ENCODE data around the gene PCNX1.

Gene PCNX1

GRCh38 chr14:70891737-70892136 is 15.5 kb upstream of the PCNX1 start:
- H3K36me3 Mint-ChIP-seq (ENCODE audit: low read depth), result no peaks in the 10 kb centered on the region

GRCh38 chr14:70893062-70893845 is 14.0 kb upstream of the PCNX1 start:
- no peaks in the 10 kb centered on the region for H3K36me3 Mint-ChIP-seq (ENCODE audit: low read depth)
- TF ChIP-seq CTCF (IDR thresholded peaks at IDR 0.05), result no peak
- no peak overlapping the region for H3K4me3 Mint-ChIP-seq
- H3K4me1 Mint-ChIP-seq, result peaks cover 12% of the 10 kb centered on the region
- no peak overlapping the region for H3K27ac Mint-ChIP-seq
- peaks cover 3% of the 10 kb centered on the region for H3K27me3 Mint-ChIP-seq (ENCODE audit: low read depth, poor library complexity)
- DNase-seq, result no peak
- H3K9me3 Mint-ChIP-seq, result no peaks in the 10 kb centered on the region

More at GRCh38 chr14:70891737-70892136, 15.5 kb upstream of the PCNX1 start:
- no peaks in the 10 kb centered on the region for H3K27me3 Mint-ChIP-seq (ENCODE audit: low read depth, poor library complexity)
- DNase-seq, result no peak
- no peak overlapping the region for H3K27ac Mint-ChIP-seq
- H3K4me1 Mint-ChIP-seq, result peaks cover 22% of the 10 kb centered on the region
- no peak for TF ChIP-seq CTCF (IDR thresholded peaks at IDR 0.05)
- H3K9me3 Mint-ChIP-seq, result no peaks in the 10 kb centered on the region
- no peak overlapping the region for H3K4me3 Mint-ChIP-seq

GRCh38 chr14:70893858-70894291 is 13.4 kb upstream of the PCNX1 start:
- H3K4me3 Mint-ChIP-seq, result no peak overlapping the region

DNA sequence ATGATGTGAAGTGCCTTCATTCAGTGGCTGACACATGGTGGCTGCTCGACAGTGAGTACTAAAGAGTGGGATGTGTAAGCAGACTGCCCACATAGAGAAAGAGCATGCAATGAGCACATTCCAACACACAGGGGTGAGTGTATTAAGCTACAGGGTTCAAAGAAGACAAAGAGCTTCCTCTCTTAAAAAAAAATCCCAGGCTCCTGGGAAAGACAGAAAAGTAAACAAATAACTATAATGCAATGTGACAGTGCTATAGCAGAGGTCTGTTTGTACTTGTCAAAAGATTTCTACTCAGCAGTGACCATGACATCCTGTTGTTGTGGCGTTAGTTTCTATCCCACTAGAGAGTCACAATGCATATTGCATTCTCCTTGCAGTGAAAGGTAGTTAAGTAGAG is 12.4 kb upstream of the PCNX1 start:
- Mint-ChIP-seq H3K4me1 (peaks cover 16% of the 10 kb centered on the region), H3K27me3 (ENCODE audit: low read depth, poor library complexity) (peaks cover 3% of the 10 kb centered on the region), H3K9me3 (no peaks in the 10 kb centered on the region), H3K27ac (no peak overlapping the region), H3K36me3 (ENCODE audit: low read depth) (no peaks in the 10 kb centered on the region), H3K4me3 (no peak overlapping the region)
- no peak for DNase-seq
- TF ChIP-seq CTCF (IDR thresholded peaks at IDR 0.05), result no peak

More at GRCh38 chr14:70893858-70894291, 13.4 kb upstream of the PCNX1 start:
- Mint-ChIP-seq H3K9me3 (no peaks in the 10 kb centered on the region), H3K4me1 (peaks cover 16% of the 10 kb centered on the region), H3K27ac (peak overlapping the region; percentile 23), H3K27me3 (ENCODE audit: low read depth, poor library complexity) (peaks cover 3% of the 10 kb centered on the region), H3K36me3 (ENCODE audit: low read depth) (no peaks in the 10 kb centered on the region)
- DNase-seq, result no peak
- TF ChIP-seq CTCF (IDR thresholded peaks at IDR 0.05), result no peak

- peaks cover 16% of the 10 kb centered on the region for H3K4me1 Mint-ChIP-seq
- no peak overlapping the region for H3K27ac Mint-ChIP-seq
- H3K36me3 Mint-ChIP-seq (ENCODE audit: low read depth), result no peaks in the 10 kb centered on the region
- no peak for DNase-seq
- H3K27me3 Mint-ChIP-seq (ENCODE audit: low read depth, poor library complexity), result peaks cover 3% of the 10 kb centered on the region
- H3K9me3 Mint-ChIP-seq, result no peaks in the 10 kb centered on the region
- TF ChIP-seq CTCF (IDR thresholded peaks at IDR 0.05), result no peak
- H3K4me3 Mint-ChIP-seq, result no peak overlapping the region
These were observed 10.9 kb upstream of the PCNX1 start for GRCh38 chr14:70896317-70896716.

- no peak overlapping the region for H3K27ac Mint-ChIP-seq
- H3K4me3 Mint-ChIP-seq, result no peak overlapping the region
- TF ChIP-seq CTCF (IDR thresholded peaks at IDR 0.05), result no peak
- DNase-seq, result no peak
- H3K36me3 Mint-ChIP-seq (ENCODE audit: low read depth), result no peaks in the 10 kb centered on the region
- H3K9me3 Mint-ChIP-seq, result no peaks in the 10 kb centered on the region
- peaks cover 16% of the 10 kb centered on the region for H3K4me1 Mint-ChIP-seq
- peaks cover 3% of the 10 kb centered on the region for H3K27me3 Mint-ChIP-seq (ENCODE audit: low read depth, poor library complexity)
These were observed 10.3 kb upstream of the PCNX1 start for GRCh38 chr14:70896981-70897380.
